Astrocyte of the spinal cord (primary cell): Measurements from ENCODE around the gene APBA2.
A peak's percentile ranks its signal among the peaks of the same experiment; 100 is the strongest.

Experiments used
- DNase-seq: peaks from one replicate; pipeline ENCODE4 v3.0.0; 2011; ENCODE audit warnings: low read depth, low spot score
- H3K4me3 ChIP-seq: 2 replicates; pipeline ENCODE4 v1.5.1; 2011; ENCODE audit warnings: low read depth, mild to moderate bottlenecking, low read length, moderate library complexity
- in situ Hi-C: cut with HindIII; loops from 2 replicates; pipeline ENCODE4 v1.10.0; 2017; ENCODE audit warnings: low sequenced_read_pairs
- TF ChIP-seq, protein P1 (sequence below): IDR thresholded peaks from 2 replicates; pipeline ENCODE4 v1.5.1; 2012; ENCODE audit warnings: low read depth, mild to moderate bottlenecking, low read length, inconsistent platforms

Gene APBA2

DNA sequence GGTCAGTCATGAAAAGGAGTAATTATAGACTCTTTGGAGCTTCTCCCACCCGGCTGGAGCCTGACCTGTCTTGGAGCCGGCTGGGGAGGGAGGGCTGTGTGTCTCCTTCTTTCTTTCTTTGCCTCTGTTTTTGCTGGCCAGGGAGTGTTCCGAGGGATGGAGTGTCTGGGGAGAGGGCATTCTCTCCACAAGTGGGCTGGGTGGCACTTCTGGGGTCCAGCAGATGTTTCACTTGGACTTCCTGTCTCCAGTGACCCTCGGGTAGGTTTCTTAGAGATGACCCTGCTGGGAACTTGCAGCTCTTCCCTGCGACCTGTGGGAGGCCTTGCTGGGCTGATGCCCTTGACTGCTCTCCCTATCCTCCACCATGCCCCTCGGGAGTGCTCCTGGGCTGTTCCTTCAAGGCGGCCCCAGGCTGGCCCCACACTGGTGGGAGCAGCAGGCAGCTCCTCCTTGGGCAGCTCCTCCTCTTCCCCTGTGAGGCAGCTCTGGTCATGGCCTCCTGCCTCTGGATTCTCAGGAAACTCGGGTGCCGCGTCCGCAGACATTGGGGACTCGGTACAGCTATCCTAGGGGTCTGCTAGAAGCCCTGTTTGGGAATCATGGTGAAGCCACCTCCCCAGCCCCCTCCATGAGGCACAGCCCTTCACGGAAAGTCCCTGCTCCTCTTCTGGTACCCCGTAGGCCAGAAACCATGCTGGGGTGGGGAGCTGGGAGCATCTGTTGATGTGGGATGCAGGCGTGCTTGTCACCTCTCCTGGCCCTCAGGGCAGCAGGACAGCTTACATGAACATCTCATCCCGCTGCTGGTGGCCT lies 44.9 kb downstream of the APBA2 start:
- in situ Hi-C loops: no loop called here
- no peak for DNase-seq
- H3K4me3 ChIP-seq: no peak overlapping the region
- TF ChIP-seq, protein P1, sequence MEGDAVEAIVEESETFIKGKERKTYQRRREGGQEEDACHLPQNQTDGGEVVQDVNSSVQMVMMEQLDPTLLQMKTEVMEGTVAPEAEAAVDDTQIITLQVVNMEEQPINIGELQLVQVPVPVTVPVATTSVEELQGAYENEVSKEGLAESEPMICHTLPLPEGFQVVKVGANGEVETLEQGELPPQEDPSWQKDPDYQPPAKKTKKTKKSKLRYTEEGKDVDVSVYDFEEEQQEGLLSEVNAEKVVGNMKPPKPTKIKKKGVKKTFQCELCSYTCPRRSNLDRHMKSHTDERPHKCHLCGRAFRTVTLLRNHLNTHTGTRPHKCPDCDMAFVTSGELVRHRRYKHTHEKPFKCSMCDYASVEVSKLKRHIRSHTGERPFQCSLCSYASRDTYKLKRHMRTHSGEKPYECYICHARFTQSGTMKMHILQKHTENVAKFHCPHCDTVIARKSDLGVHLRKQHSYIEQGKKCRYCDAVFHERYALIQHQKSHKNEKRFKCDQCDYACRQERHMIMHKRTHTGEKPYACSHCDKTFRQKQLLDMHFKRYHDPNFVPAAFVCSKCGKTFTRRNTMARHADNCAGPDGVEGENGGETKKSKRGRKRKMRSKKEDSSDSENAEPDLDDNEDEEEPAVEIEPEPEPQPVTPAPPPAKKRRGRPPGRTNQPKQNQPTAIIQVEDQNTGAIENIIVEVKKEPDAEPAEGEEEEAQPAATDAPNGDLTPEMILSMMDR: no peak

DNA sequence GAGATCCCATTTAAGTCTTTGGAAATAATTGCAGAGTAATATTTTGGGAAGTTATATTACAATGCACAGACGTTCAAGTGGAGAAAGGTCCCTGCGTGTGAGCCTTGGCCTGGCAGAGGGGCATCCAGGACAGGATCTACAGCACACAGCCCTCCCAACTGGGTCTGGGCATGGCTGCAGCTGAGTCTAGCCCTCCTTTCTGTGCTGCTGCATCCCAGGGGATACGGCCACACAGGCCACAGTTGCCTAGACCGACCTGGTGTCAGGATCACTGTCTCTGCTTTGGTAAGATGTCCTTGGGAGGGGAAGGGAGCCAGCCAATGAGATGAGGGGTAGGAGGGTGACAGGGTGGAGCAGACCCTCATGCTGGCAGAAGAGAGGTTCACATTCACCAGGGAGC lies 46.1 kb downstream of the APBA2 start:
- H3K4me3 ChIP-seq: no peak overlapping the region
- in situ Hi-C loops: no loop called here
- no peak for DNase-seq
- TF ChIP-seq, protein P1: no peak

DNA sequence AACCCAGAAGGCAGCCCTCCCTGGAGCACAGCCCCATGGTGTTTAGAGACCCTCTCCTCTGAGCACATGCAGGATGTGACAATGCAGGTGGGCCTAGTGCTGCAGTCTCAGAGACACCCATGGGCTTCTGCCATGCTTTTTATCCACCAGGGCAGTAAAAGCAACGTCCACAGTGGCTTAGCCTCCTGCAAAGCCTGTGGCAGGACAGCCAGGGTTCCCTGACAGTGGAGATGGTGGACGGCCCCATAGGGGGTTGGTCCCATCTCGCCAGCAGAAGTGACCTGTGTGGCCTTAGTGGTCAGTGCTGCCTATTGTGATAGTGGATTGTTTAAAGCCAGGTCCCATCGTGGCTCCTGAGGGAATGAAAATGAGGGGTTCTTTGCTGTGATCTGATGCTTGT lies 46.6 kb downstream of the APBA2 start:
- in situ Hi-C loops: no loop called here
- TF ChIP-seq, protein P1: no peak
- no peak for DNase-seq
- no peak overlapping the region for H3K4me3 ChIP-seq

DNA sequence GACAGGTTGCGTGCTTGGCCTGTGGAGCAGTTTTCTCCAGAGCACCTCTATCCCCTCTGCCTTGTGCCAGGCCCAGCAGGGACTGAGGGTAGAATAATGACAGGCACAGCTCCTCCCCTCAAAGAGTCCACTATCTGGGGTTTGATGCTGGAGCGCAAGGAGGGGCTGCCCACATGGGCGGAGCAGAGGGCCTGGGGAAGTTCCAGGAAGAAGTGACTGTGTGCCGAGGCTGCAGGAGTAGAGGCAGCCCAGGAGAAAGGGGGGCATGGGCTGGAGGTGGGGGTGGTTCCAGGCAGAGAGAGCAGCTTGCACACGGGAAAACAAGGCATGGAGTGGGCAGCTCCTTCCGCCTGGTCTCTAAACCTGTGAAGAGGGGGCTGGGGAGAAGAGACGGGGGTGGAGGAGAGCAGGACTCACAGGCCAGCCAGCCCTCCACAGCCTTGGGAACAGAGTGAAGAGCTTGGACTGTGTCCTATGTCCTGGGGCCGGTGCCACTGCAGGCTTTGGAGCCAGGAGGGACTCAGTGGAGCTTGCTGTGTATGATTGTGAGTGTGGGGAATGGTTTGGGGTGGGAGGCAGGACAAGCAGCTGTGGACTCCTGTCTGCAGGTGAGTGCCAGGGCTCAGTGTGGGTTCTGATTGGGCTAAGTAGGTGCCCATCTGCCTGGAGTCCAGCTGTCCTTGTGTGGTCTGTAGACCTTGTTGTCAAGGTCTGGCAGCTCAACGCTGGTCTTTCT lies 48.1 kb downstream of the APBA2 start:
- in situ Hi-C loops: no loop called here
- no peak overlapping the region for H3K4me3 ChIP-seq
- peak; percentile 22 for DNase-seq
- TF ChIP-seq, protein P1: no peak

DNA sequence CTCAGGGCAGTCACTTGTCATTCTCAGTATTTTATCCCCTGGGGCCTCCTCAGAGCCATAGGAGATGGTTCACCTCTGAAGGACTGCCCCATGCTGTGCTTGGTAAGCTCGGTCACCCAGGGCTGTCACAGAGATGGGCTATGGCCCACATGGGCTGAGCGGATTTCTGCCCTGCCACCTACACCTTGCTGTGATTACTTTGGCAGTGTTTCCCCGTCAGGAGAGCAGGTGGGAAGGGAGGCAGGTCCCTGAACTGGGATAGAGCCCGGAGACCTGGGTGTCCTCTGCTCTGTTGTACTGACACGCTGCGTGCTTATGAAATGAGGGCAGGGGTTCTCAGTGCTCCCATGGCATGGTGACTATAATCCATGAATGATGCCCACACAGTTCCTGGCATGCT lies 48.9 kb downstream of the APBA2 start:
- TF ChIP-seq, protein P1: no peak
- in situ Hi-C loops: no loop called here
- no peak for DNase-seq
- H3K4me3 ChIP-seq: no peak overlapping the region

DNA sequence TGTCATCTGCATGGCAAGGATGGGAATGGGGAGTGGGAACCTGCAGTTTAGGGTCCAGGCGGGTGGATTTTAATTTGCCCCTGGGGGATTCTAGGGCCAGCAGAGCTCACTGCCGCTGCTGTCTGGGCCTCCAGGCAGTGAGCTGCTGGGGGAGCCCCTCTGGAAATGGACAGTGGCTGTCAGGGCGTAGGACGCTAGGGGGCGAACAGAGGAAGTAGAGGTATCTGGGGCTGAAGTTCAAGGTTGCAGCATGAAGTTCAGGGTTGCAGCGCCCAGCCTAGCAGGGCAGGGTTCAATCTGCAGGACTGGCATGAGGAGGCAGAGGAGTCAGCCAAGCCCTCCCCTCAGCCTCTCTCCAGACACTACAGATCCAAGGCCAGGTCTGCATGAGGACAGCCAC lies 49.5 kb downstream of the APBA2 start:
- in situ Hi-C loops: no loop called here
- H3K4me3 ChIP-seq: no peak overlapping the region
- DNase-seq: no peak
- TF ChIP-seq, protein P1: peak; percentile 39
